RWPE1 (cell line): Measurements from ENCODE around the gene RCBTB2.

Source experiments
- CTCF ChIA-PET: fragments of 350-600 bp; sonication (Branson Sonifier 250); formaldehyde crosslinking; extraction: SDS; loops from one replicate; lab custom pipeline; 2021; lab: Yijun Ruan, JAX
- POLR2A ChIA-PET: fragments of 400-600 bp; formaldehyde crosslinking; extraction: SDS; loops from one replicate; lab custom pipeline; 2020; ENCODE audit warnings: antibody characterized with exemption; ENCODE audit not compliant: low non-redundant PET; lab: Yijun Ruan, JAX
- DNase-seq: peaks from one replicate; pipeline ENCODE4 v3.0.0; 2012; ENCODE audit warnings: low spot score
- H3K27ac ChIP-seq: fragments of 450-650 bp; 2 replicates; pipeline ENCODE4 v1.5.1; 2017
- TF ChIP-seq, protein P1 (sequence below): fragments of 450-650 bp; conservative IDR thresholded peaks from 2 replicates; pipeline ENCODE4 v1.5.1; 2017; ENCODE audit warnings: low read depth, mild to moderate bottlenecking

RCBTB2 gene

DNA sequence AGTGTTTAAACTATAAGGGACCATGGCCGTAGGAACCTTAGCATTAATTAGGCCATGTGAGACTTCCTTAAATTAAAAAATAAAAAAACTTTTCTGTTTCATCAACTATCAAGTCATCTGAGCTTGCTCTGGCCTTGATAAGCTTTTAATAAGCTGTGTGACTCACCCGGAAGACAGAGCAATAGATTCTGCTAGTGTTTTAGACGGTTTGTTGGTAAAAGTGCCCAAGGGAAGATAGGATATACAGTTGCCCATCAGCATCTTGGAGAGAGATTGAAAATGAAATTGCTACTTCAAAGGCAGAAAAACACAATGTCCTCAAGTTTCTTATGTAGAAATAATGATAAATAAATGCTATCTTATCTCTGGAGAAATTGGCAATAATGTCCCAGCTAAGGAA lies 31.2 kb upstream of the RCBTB2 start:
- ChIA-PET CTCF (interaction anchor here (0.7 kb wide), 1 partner anchor 328 kb away, joined by 6 read pairs; no protein-coding TSS in a partner anchor), POLR2A (no interaction called here)
- TF ChIP-seq, protein P1, sequence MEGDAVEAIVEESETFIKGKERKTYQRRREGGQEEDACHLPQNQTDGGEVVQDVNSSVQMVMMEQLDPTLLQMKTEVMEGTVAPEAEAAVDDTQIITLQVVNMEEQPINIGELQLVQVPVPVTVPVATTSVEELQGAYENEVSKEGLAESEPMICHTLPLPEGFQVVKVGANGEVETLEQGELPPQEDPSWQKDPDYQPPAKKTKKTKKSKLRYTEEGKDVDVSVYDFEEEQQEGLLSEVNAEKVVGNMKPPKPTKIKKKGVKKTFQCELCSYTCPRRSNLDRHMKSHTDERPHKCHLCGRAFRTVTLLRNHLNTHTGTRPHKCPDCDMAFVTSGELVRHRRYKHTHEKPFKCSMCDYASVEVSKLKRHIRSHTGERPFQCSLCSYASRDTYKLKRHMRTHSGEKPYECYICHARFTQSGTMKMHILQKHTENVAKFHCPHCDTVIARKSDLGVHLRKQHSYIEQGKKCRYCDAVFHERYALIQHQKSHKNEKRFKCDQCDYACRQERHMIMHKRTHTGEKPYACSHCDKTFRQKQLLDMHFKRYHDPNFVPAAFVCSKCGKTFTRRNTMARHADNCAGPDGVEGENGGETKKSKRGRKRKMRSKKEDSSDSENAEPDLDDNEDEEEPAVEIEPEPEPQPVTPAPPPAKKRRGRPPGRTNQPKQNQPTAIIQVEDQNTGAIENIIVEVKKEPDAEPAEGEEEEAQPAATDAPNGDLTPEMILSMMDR = no peak
- DNase-seq = no peak
- no peak overlapping the region for H3K27ac ChIP-seq

DNA sequence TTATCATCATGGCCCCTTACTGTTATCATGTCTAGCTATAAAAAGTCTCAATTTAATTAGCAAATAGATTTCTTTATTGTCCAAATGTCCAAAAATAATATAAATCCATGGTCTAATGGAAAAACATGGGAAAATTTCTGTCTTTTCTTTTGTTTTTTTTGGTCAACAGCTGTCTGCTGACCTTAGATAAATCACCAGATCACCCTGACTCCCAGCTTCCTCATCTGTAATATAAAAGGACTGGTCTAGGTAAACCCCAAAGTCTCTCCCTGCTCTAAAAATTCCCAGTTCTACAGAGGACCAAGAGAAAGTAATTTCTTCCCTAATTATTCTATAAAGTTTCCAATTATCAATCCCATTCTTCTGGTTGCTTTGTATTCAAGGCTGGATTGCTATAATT lies 30.7 kb upstream of the RCBTB2 start:
- CTCF ChIA-PET = interaction anchor here (0.7 kb wide), 1 partner anchor 329 kb away, joined by 6 read pairs; no protein-coding TSS in a partner anchor
- no peak for DNase-seq
- TF ChIP-seq, protein P1 = no peak
- POLR2A ChIA-PET = no interaction called here
- no peak overlapping the region for H3K27ac ChIP-seq

DNA sequence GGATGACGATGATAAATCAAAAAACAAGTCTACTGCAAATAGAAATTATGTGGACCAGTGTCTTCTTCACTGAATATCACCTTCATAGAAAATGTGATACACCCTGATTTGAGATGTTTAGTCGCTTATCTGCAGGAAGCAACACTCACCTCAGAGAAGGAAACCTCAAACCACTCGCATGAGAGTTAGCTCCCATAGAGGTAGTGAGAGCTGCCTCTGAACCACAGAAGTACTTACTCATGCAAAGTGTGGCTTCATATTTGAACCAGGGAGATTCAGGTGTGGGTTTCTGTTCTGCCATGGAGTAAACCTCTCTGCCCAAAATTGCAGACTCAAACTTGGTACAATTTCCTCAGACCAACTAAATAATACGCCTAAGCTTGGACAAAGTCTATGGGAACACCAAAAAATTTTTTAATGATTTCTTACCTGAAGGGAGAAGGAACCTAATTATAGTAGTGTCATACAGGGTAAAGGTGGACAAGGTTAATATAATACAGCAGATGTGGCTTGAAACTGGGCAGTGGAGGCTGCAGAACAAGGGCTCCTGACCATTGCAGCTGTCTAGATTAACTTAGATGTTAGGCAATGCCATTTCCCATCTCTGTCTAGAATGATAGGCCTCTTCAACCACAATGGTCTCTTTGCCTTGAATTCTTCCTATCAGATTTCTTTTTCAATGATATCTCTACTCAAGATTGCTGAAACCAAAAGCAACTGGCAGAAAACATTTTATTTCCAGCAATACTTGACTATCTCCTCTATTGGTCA lies 29.6 kb upstream of the RCBTB2 start:
- DNase-seq = no peak
- ChIA-PET POLR2A (no interaction called here), CTCF (no interaction called here)
- H3K27ac ChIP-seq = no peak overlapping the region
- TF ChIP-seq, protein P1 = no peak

DNA sequence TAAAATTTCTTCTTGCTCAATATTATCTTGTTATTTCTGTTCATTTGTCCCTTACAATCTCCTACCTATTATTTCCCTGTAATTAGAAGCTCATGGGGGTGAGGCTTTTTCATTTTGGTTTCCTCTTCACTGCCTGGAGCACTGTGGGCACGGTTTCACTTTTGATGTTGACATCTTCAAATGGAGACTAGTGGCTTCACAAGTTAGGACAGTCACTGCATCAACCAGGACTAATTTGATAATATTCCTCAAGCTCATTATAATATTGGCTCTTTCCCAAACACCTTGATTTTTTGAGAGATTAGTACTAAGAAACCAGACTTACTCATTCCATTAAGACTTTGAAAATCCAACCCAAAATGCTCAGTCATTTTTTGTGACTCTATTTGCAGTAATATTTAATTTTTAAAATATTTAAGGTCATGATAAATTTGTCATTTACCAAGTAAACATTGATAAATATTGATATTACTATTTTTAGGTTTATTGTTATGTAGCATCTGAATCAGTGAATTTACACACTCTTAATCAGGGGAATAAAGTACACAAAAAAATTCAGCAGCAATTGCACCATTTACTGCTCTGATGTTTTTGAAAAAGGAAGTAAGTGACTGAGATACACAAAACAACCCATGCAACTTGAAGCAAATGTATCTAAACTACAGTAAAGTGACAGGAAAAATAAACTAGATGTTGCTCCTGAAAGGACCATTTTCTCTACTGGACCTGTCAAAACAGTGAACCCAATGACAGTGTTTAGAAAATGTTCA lies 28.8 kb upstream of the RCBTB2 start:
- no peak for DNase-seq
- TF ChIP-seq, protein P1 = no peak
- CTCF ChIA-PET = interaction anchor here (0.7 kb wide), 1 partner anchor 173 kb away, joined by 3 read pairs; no protein-coding TSS in a partner anchor
- no peak overlapping the region for H3K27ac ChIP-seq
- POLR2A ChIA-PET = no interaction called here

DNA sequence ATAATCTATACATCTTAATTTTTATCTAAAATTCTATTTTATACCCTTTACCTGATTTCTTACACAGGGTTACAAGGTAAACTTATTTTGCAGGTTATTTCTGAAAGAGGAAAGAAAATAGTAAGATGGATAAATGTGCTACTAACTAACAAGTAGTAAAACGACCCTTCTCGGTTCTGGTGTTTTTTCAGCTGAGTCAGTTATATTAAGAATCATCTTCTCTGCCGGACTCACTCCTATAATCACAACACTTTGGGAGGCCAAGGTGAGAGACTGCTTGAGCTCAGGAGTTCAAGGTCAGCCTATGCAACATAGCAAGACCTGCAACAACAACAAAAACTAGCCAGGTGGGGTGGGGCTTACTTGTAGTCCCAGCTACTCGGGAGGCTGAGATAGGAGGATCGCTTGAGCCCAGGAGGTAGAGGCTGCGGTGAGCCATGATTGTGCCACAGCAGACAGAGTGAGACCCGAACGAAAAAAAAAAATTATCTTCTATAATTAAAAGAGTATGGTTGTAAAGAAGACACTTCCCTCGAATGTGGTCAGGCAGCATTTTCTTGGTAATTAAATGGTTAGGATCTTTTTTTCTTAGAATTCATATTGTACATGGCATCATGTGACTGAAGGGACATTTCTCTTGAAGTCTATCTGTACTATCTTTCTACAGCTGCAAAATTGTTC lies 27.9 kb upstream of the RCBTB2 start:
- no peak overlapping the region for H3K27ac ChIP-seq
- no peak for DNase-seq
- TF ChIP-seq, protein P1 = no peak
- CTCF ChIA-PET = no interaction called here
- POLR2A ChIA-PET = no interaction called here
